GM12892 (cell line): ENCODE data around the gene SLC25A25.

Source experiments
- POLR2A ChIP-seq: IDR thresholded peaks from 2 replicates; pipeline ENCODE4 v1.6.1; 2011; ENCODE audit warnings: low read depth, low read length, control low read depth
- POLR2AphosphoS5 ChIP-seq: IDR thresholded peaks from 2 replicates; pipeline ENCODE4 v1.6.1; 2011; ENCODE audit warnings: low read depth, low read length, control low read depth
- TAF1 ChIP-seq: IDR thresholded peaks from 2 replicates; pipeline ENCODE4 v1.6.1; 2011; ENCODE audit warnings: low read depth, mild to moderate bottlenecking, control low read depth, low read length, borderline replicate concordance

GRCh38 chr9:128048663-128049062 lies 19.4 kb upstream of the SLC25A25 start:
- TF ChIP-seq POLR2AphosphoS5 (no peak), TAF1 (no peak), POLR2A (no peak)
